Endodermal cell (in vitro differentiated cells): Measurements from ENCODE around the gene ATF2. TPM values are rescaled to one million over a fixed set of nuclear protein-coding genes. Genes with fewer than 3 reads are reported as not detected.

Source experiments
- DNase-seq: peaks from one replicate; pipeline ENCODE4 v3.0.0-alpha.2; 2017
- H3K27ac ChIP-seq: 2 replicates; pipeline ENCODE4 v1.5.1; 2013; ENCODE audit warnings: mild to moderate bottlenecking, low read depth, low read length, moderate library complexity
- H3K27me3 ChIP-seq: 2 replicates; pipeline ENCODE4 v1.6.1; 2013; ENCODE audit warnings: mild to moderate bottlenecking, low read length, moderate library complexity; ENCODE audit not compliant: insufficient read depth, control insufficient read depth, poor library complexity, severe bottlenecking
- H3K36me3 ChIP-seq: 2 replicates; pipeline ENCODE4 v1.7.0; 2013; ENCODE audit warnings: mild to moderate bottlenecking, low read length, moderate library complexity; ENCODE audit not compliant: control insufficient read depth, insufficient read depth
- H3K4me1 ChIP-seq: one replicate; pipeline ENCODE4 v1.7.0; 2013; ENCODE audit warnings: low read length; ENCODE audit not compliant: control insufficient read depth, insufficient read depth
- H3K4me3 ChIP-seq: 2 replicates; pipeline ENCODE4 v1.5.1; 2013; ENCODE audit warnings: mild to moderate bottlenecking, low read length, moderate library complexity
- H3K9ac ChIP-seq: 2 replicates; pipeline ENCODE4 v1.6.1; 2013; ENCODE audit warnings: mild to moderate bottlenecking, low read length, moderate library complexity; ENCODE audit not compliant: poor library complexity, severe bottlenecking; ENCODE audit errors: extremely low read depth
- H3K9me3 ChIP-seq: 2 replicates; pipeline ENCODE4 v1.6.1; 2013; ENCODE audit warnings: mild to moderate bottlenecking, low read length, moderate library complexity; ENCODE audit not compliant: control insufficient read depth
- H3K27ac Mint-ChIP-seq: 2 replicates; pipeline ENCODE4 v1.8.0; 2020; ENCODE audit warnings: mixed read lengths
- H3K27me3 Mint-ChIP-seq: 2 replicates; pipeline ENCODE4 v1.8.0; 2021; ENCODE audit warnings: mild to moderate bottlenecking, mixed read lengths; ENCODE audit not compliant: insufficient read depth
- H3K36me3 Mint-ChIP-seq: 2 replicates; pipeline ENCODE4 v1.8.0; 2020; ENCODE audit warnings: low read depth, mixed read lengths
- H3K4me1 Mint-ChIP-seq: 2 replicates; pipeline ENCODE4 v1.8.0; 2020; ENCODE audit warnings: mixed read lengths
- H3K4me3 Mint-ChIP-seq: 2 replicates; pipeline ENCODE4 v1.8.0; 2020; ENCODE audit warnings: mild to moderate bottlenecking, moderate library complexity, mixed read lengths
- H3K9me3 Mint-ChIP-seq: 2 replicates; pipeline ENCODE4 v1.8.0; 2020; ENCODE audit warnings: mild to moderate bottlenecking, mixed read lengths
- CTCF ChIP-seq: fragments of 200-600 bp; sonication (generic); conservative IDR thresholded peaks from 2 replicates; pipeline ENCODE4 v1.5.0; 2021; ENCODE audit warnings: antibody characterized with exemption, mild to moderate bottlenecking
- WGBS, 2 experiments: methylation state at CpG; one replicate each; pipeline versions ENCODE4 v1.1.5 to v1.1.7; 2013; ENCODE audit warnings: missing lambda C conversion rate in 2 of 2, mixed read lengths in 1 of 2; ENCODE audit not compliant: insufficient coverage in 1 of 2, insufficient read length in 1 of 2; 5-methylcytosine and 5-hydroxymethylcytosine counted together
- total RNA-seq, 2 donors: library from RNA; stranded (reverse); fragmentation: NEBNext Ultra II Directional in 1 of 2; extraction: Animal tissue kit (Norgen Biotek cat#: 25700) in 1 of 2; gene quantifications; 2 replicates in 1 of 2; 3 replicates in 1 of 2; pipeline ENCODE4 v1.2.1, GENCODE V29; 2021

Gene ATF2
- total RNA-seq, 2 donors from 2014 or later: 53.0 to 56.0 TPM

- Histone ChIP-seq H3K4me3 (no peak overlapping the region), H3K9ac (no peak overlapping the region), H3K9me3 (no peaks in the 10 kb centered on the region), H3K27ac (no peak overlapping the region), H3K4me1 (no peaks in the 10 kb centered on the region), H3K36me3 (no peaks in the 10 kb centered on the region), H3K27me3 (no peaks in the 10 kb centered on the region)
- Mint-ChIP-seq H3K27me3 (no peaks in the 10 kb centered on the region), H3K36me3 (peaks cover 6% of the 10 kb centered on the region), H3K9me3 (no peaks in the 10 kb centered on the region), H3K4me1 (peaks cover 9% of the 10 kb centered on the region), H3K27ac (no peak overlapping the region), H3K4me3 (no peak overlapping the region)
- DNase-seq: no peak
- no peak for TF ChIP-seq CTCF
These were observed 112.0 kb downstream of the ATF2 start for GRCh38 chr2:175055993-175056392.

- no peak overlapping the region for H3K27ac ChIP-seq
- 80 to 97% methylated on average over 1 to 4 of the region's 4 CpGs for WGBS, 2 experiments
- Mint-ChIP-seq H3K4me3 (no peak overlapping the region), H3K27ac (no peak overlapping the region), H3K36me3 (peaks cover 6% of the 10 kb centered on the region), H3K9me3 (no peaks in the 10 kb centered on the region), H3K27me3 (no peaks in the 10 kb centered on the region), H3K4me1 (peaks cover 9% of the 10 kb centered on the region)
- no peaks in the 10 kb centered on the region for H3K9me3 ChIP-seq
- TF ChIP-seq CTCF: no peak
- H3K9ac ChIP-seq: no peak overlapping the region
- no peaks in the 10 kb centered on the region for H3K27me3 ChIP-seq
- no peaks in the 10 kb centered on the region for H3K36me3 ChIP-seq
- no peak overlapping the region for H3K4me3 ChIP-seq
- DNase-seq: no peak
- no peaks in the 10 kb centered on the region for H3K4me1 ChIP-seq
These were observed 113.7 kb downstream of the ATF2 start for GRCh38 chr2:175054340-175054739.

GRCh38 chr2:175049661-175050060 lies 118.3 kb downstream of the ATF2 start:
- Histone ChIP-seq H3K36me3 (no peaks in the 10 kb centered on the region), H3K27me3 (no peaks in the 10 kb centered on the region), H3K4me3 (no peak overlapping the region), H3K9me3 (no peaks in the 10 kb centered on the region), H3K27ac (no peak overlapping the region), H3K4me1 (no peaks in the 10 kb centered on the region), H3K9ac (no peak overlapping the region)
- Mint-ChIP-seq H3K27ac (no peak overlapping the region), H3K9me3 (no peaks in the 10 kb centered on the region), H3K36me3 (no peaks in the 10 kb centered on the region), H3K27me3 (no peaks in the 10 kb centered on the region), H3K4me1 (no peaks in the 10 kb centered on the region), H3K4me3 (no peak overlapping the region)
- no peak for TF ChIP-seq CTCF
- DNase-seq: no peak
